GM19372 (cell line): Measurements from ENCODE around the gene VN1R5.
"Not testable (repeated sequence)": the region's sequence is repeated elsewhere in the genome, so short reads cannot be mapped to it uniquely, and the experiment has no call there.

Experiments used
- ATAC-seq: cut with Tn5 transposase; IDR thresholded peaks from one replicate; pipeline ENCODE4 v1.9.1; 2021; ENCODE audit warnings: mild to moderate bottlenecking, low read depth, moderate library complexity; ENCODE audit not compliant: unreplicated experiment

The VN1R5 gene

DNA sequence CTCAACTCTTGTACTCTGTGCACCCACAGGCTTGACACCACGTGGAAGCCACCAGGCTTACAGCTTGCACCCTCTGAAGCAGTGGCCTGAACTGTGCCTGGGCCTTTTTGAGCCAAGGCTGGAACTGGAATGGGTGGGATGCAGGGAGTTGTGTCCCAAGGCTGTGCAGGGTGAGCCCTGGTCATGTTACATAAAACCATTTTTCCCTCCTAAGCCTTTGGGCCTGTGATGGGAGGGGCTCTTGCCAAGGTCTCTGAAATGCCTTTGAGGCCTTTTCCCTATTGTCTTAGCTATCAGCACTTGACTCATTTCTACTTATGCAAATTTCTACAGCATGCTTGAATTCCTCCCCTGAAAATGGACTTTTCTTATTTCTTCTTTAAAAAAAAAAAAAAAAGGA lies 14.1 kb downstream of the VN1R5 start:
- no peak for ATAC-seq

DNA sequence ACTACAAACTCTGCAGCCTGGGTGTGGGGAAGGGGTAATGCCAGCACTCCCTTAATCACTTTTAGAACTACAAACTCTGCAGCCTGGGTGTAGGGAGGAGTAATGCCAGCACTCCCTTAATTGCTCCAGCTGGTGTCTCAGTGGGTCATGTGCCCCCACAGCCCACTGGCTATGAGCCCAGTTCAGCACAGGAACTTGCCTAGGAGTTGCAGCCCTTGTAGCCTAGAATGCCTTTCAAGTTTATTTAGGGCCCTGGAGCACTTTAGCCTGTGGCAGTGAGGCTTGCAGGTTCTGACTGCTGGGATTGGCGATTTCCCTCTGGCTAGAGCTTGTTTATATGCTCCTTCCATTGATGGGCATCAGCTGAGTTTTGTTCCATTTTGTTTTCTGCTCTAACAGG lies 17.1 kb downstream of the VN1R5 start:
- no peak for ATAC-seq

DNA sequence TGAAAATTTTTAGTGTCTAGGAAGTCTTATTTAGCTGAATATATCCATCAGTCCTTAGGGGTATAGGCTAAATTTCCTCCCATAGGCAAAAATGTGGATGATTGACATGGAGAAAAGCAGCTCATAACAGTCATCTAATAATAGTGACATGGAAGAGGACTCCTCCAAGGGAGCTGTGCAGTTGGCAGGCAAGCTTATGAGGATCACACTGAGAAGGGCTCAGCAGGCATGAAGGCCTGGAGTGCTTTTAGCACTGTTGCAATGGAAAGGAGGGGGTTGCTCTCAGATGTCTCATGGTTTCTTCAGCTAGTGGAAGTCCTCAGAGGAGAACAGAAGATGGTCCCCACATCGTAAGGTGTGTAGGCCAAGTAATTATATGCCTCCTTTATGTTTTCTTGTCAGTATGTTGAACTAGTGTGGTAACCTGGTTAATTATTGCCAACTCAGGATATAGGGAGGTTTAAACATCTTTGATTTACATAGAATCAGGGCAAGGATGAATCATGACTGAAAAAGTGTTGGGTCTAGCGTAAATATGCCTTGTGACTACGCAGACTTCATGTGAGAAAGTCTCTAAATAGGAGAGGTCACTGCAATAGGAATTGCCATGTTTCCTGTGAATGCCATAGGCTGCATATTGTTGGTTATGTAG lies 18.9 kb downstream of the VN1R5 start:
- ATAC-seq: no peak

DNA sequence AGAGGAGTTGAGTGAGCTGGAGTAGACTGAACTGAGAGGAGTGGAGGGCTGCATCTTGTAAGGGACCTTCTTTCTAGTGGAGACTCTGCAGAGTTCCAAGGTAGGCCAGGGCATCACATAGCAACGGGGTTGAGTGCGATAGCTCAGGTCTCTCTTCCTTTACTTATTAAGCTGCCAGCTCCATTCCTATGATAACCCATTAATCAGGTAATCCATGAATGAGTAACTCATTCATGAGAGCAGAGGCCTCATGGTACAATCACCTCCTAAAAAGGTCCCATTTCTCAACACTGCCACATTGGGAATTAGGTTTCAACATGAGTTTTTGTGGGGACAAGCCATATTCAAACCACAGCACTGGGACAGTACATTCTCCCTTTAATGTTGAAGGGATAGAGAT lies 21.3 kb downstream of the VN1R5 start:
- no peak for ATAC-seq

DNA sequence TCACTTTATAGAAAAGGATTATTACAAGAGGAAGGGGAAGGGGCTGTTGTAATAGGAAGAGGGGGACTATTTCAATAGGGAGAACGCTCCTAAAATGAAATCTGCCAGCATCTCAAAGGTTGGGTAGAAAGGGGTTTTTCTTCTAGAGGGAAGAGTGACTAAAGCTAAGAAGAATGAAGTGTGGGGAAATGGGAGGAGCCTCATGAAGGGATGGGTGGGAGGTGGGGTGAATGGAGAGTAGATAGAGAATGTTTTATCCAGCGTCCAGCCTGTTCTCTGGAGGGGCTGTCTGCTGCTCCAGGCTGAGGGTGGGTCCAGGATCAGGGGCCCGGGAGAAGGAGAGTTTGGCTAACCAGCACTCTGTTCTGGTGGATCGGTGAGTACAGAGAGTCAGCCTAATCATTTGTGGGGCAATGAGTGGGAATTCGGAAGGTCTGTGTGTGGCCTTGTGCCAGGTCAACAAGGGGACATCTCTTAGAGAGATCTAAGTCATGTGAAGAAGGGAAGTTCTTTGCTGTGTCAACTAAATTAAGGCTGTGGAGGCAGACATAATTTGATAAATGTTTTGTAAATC lies 25.2 kb downstream of the VN1R5 start:
- no peak for ATAC-seq

DNA sequence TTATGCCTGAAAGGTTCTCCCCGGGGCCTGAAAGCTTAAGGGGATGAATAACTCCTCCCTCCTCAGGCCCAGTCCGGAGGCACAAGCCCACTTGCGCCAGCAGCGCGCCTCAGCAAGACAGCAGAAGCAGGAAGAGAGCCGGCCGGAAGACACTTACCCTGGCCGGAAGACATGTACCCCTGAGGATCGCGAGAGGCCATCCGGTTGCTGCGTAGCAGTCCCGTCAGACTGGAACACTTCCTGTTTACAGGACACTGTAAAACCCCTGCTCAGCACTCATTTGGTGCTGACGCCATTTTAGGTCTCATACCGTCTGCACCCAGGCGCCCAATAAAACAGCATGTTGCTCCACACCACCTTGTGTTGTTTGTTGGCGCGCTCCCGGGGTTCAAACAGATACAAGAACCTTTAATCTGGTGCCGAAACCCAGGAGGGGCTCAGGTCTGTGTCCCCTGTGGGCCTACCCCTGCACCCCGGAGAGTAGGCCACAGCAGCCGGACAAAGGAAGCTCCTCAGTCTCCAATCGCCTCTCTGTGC lies 30.3 kb downstream of the VN1R5 start:
- no peak for ATAC-seq

DNA sequence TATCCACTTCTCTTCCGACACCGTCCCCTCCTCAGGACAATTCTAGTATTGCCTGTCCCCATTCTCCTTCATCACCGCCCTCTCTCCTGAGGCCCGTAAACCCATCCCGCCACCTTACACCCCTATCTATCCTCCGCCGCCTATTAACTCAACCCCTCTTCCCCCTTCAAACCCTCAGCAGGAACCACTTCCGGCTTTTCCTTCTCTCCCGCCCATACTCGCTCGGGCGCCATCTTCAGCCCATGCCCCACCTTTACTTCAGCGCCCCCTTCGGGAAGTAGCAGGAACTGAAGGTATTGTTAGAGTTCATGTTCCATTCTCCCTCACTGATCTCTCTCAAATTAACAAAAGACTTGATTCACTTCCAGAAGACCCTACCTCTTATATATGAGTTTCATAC lies 31.6 kb downstream of the VN1R5 start:
- no peak for ATAC-seq

DNA sequence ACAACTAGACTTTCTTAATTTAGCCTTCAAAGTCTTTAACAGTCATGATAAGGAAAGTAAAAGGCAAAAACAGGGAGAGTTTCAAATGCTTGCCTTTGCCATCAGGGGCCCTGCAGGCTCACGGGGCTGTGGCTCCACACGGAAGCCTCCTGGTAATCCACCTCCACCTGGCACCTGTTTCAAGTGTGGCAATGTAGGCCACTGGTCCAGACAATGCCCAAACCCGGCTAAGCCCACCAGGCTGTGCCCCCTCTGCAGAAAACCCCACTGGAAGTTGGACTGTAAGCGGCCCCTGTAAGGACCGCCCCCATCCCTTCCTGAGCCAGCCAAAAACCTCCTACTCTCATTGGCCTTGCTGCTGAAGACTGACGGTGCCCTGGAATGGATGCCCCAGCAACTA lies 32.5 kb downstream of the VN1R5 start:
- ATAC-seq: no peak

DNA sequence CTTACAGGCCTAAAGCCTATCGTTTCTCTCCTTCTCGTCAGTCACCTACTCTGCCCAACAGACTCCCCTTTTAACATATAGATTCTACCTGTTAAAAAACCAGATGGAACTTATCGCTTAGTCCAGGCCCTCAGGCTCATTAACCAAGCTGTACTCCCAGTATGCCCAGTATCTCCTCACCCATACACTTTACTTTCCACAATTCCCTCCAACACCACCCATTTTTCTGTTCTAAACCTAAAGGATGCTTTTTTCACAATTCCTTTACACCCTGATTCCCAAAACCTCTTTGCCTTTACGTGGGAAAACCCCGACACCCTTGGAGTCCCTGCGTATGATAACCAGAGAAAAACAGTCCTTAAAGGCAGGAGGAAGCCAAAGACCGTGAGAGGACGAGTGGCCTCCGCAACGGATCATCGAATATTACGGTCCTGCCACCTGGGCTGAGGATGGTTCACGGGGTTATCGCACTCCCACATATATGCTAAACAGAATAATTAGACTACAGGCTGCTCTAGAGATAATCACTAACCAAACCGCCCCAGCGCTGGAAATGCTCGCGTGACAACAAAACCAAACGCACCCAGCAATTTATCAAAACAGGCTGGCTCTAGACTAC lies 33.5 kb downstream of the VN1R5 start:
- not testable (repeated sequence) for ATAC-seq

DNA sequence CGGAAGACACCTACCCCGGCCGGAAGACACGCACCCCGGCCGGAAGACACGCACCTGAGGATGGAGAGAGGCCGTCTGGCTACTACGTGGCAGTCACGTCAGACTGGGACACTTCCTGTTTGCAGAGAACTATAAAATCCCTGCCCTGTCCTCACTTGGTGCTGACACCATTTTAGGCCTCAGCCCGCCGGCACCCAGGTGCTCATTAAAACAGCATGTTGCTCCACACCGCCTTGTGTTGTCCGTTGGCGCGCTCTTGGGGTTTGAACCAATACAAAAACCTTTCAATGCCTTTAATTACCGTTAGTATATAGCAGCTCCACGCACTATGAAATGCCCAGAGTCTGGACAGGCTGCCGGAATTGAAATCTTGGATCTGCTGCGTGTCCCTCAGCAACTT lies 34.7 kb downstream of the VN1R5 start:
- ATAC-seq: no peak

DNA sequence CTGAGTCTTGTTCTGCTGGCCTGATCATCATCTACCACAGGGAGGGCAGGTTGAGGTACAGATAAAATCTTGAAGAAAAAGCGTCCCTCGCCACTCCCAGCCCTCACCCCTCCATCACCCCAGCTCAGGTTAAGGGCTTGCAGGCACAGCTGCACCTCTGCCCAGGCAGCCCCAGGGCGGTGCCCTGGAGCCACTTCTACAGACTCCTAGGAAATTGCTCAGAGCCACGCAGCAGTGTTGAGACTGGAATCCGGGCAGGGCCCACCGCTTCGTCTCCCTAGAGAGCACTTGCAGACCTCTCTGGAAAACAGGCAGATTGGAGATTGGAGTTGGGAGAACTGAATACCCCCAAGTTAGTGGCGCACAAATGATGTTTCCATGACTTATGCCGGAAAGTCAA lies 35.3 kb downstream of the VN1R5 start:
- ATAC-seq: no peak

DNA sequence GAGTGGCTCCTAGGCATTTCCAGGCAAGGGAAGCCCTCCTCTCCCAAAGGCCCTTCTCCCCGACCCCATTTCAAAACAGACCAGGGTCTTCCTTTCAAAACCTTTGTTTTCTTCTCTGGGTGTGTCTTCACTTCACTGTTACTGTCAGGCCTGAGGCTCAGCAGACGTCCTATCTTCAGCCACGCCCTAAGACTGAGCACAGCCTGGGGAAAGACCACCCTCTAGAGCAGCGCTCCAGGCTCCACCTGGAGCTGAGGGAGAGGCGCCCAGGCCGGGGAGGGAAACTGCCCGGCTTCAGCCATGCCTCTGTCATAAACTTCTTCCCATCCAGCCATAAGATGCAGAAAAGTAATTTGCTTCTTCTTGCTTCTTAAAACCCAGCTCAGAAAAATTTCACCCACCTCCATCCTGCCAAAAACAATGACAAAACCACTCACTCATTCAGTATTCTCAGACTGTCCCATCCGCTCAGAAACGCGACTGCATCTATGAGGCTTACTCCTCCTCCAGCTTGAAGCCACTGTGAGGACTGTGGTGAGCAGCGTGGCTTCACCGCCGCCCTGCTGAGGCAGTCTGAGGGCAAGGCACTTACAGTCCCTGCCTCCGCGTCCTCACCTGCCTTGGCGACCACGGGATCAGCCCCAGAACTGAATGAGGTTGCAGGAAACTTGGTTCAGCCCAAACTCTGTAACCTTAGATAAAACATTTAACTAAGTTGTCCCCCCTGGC lies 36.1 kb downstream of the VN1R5 start:
- ATAC-seq: no peak

DNA sequence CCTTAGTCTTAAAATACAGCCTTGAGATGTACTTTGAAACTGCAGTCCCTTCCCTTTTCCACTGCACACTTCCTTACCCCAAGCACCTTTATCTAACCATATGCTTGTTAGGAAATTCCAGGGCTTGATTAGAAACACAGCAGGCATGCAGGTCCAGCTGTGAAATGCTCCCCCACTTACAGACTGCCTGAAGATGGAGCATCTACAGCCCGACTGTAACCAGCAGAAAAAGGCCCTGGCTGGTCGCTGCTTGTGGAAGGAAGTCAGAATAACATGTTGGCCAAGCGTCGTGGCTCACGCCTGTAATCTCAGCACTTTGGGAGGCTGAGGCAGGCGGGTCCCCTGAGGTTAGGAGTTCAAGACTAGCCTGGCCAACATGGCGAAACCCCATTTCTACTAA lies 37.2 kb downstream of the VN1R5 start:
- no peak for ATAC-seq

DNA sequence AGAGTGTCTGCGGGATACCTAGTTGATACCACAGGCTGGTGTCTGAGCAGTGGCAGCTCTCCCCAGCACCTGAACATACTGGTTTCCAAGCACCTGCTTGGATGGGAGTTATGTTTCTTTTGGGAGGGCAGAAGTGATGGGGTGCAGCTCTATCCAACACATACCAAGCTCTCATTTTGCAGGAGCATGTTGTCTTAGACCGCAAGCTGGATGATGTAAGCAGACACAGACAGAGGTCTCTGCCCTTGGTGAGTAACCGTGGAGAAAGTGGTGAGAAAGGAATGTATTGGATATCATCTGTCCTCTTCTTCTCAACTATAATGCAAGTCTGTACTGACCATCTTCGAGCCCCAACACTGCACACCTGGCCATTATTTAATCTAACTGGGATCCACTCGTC lies 38.4 kb downstream of the VN1R5 start:
- no peak for ATAC-seq

DNA sequence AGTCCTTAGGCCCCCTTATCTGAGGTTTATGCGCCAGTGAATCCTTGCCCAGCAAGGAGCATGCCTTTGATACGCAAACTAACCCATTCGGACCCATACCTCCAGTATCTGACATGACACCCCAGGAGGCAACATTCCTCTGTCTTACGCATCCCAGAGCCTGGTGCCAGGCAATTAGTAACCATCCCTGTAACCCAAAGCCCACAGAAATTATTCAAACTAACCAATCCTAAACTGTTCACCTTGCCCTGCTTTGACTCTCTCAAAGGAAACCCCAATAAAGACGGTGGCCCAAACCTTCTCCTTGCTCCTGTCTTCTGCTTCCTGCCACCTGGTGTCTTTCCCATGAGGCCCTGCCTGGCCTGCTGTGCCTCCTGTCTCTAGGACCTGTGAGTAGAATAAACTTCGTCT lies 39.4 kb downstream of the VN1R5 start:
- ATAC-seq: no peak

DNA sequence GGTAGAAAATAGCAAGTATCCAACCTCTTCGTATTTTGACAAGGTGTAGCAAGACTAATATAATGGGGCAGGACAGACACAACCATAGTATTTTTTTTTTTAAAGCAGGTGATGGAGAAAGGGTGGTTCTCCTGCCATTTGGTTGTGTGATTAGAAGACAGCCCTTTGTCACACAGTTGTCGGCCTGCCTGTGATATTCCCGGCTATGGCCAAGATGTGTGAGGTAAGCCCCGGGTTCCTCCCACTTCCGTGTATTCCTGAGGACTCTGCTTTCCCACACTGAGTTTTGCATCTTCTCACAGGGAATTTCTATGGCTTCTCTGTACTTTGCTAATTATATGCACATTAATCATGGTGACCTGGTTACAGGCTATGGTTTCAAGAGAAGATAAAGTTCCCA lies 39.9 kb downstream of the VN1R5 start:
- no peak for ATAC-seq

DNA sequence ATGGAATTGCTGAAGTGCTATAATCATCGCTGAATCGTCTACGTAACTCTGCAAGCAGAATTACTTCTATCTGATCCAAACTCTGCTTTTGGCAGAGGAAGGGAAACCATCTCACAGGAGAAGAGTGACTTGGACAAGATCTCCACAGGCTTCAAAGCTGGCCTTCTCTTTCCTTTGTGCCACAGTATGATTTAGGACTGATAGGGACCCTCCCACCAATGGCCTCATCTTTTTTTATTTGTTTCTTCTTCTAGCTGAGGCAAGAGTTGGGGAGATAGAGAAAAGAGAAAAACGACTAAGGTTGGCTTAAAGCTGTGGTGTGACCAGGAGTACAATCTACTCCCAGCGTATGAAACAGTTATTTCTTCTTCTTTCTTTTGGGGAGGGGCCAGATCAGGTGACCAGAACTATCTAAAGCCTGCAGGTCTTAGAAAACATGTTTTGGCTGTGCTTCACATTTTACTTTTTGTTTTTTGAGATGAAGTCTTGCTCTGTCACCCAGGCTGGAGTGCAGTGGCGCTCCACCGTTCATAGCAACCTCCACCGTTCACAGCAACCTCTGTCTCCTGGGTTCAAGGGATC lies 40.8 kb downstream of the VN1R5 start:
- ATAC-seq: no peak

DNA sequence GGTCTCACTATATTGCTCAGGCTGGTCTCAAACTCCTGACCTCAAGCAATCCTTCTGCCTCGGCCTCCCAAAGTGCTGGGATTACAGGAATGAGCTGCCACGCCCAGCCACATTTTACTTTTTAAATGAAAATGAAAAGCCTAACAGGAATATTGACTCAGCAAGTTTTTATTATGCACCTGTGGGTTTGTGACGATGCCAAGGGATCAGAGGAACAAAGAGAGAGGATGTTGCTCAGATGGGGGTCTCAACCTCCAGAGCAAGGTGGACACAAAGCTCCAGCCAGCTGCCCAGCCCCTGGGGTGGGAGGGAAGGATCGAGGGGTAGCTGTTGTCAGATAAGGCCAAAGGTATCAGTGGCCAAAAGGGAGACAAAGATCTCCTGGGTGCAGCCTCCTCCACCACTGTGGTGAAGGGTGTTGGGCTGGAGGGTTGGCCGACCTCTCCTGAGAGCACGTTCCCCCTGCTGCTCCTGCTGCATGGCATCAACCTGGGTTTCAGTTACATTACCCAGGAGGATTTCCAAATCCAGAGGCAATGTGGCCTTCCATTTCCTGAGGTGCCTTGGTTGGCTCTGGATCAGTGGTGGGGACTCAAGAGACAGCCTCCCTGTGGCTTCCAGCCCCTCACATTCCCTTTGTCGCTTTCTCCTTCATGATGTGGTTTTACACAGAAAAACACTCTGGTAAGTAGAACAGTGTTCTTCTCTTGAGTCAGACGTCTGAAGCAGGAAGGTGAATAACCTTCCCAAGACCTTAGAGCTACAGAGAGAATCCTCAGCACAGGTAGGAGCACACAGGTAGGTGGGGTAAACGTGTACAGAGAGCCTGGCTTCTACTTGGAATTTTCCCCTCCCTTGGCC lies 41.6 kb downstream of the VN1R5 start:
- no peak for ATAC-seq

DNA sequence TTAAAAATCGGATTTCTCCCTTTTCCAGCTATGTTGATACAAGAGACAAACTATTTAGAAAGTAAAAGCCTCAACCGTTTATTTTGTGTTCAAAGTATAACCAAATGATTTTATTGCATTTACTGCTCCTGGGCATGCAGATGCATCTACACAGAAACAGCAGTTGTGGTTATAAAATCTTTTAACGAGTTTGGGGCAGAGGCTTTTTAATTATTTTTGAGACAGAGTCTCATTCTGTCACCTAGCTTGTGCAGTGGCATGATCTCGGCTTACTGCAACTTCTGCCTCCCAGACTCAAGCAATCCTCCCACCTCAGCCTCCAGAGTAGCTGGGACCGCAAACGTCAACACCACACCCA lies 42.2 kb downstream of the VN1R5 start:
- ATAC-seq: no peak

DNA sequence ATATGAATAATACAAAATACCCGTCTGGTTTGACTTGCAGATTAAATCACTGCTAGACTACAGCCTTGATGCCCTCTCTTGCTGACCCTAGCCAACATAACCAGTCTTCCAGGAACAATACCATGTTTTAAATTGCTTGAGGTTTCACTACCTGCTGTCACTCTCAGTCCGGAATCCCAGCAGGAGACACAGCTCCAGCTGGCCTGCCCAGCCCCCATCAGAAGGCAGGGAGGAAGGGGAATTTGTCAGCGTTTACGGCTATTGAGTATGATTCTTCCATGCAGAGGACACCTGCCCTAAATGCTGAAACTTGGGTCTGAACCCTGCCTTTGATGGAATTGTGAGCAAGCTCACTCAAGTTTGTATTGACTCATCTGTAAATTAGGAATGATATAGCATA lies 42.8 kb downstream of the VN1R5 start:
- no peak for ATAC-seq
